ENCODE data around the gene DAG1. TPM values are rescaled to one million over a fixed set of nuclear protein-coding genes. Genes with fewer than 3 reads are reported as not detected.

The DAG1 gene
- total RNA-seq, 1 donor, result 88.5 TPM

DNA sequence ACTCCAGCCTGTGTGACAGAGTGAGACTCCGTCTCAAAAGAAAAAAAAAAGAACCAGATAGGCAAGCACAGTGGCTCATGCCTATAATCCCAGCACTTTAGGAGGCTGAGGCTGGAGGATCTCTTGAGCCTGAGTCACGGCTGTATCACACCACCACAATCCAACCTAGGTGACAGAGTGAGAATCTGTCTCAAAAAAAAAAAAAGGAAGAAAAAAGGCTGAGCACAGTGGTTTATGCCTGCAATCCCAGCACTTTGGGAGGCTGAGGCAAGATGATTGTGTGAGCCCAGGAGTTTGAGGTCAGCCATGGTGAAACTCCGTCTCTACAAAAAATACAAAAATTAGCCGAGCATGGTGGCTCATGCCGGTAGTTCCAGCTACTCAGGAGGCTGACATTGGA is 35.3 kb upstream of the DAG1 start:
- DNase-seq (ENCODE audit: low read depth), result no peak
- no peak for TF ChIP-seq CTCF (IDR thresholded peaks at IDR 0.05; ENCODE audit: insufficient read depth, low read depth, low read length)
- no peak overlapping the region for H3K4me3 ChIP-seq (ENCODE audit: low read depth, low read length)

GRCh38 chr3:49445391-49445790 is 24.7 kb upstream of the DAG1 start:
- no peak for TF ChIP-seq CTCF (IDR thresholded peaks at IDR 0.05; ENCODE audit: insufficient read depth, low read depth, low read length)
- no peak overlapping the region for H3K4me3 ChIP-seq (ENCODE audit: low read depth, low read length)
- DNase-seq (ENCODE audit: low read depth), result no peak

GRCh38 chr3:49453621-49454020 is 16.4 kb upstream of the DAG1 start:
- no peak for TF ChIP-seq CTCF (IDR thresholded peaks at IDR 0.05; ENCODE audit: insufficient read depth, low read depth, low read length)
- no peak for DNase-seq (ENCODE audit: low read depth)
- H3K4me3 ChIP-seq (ENCODE audit: low read depth, low read length), result no peak overlapping the region

DNA sequence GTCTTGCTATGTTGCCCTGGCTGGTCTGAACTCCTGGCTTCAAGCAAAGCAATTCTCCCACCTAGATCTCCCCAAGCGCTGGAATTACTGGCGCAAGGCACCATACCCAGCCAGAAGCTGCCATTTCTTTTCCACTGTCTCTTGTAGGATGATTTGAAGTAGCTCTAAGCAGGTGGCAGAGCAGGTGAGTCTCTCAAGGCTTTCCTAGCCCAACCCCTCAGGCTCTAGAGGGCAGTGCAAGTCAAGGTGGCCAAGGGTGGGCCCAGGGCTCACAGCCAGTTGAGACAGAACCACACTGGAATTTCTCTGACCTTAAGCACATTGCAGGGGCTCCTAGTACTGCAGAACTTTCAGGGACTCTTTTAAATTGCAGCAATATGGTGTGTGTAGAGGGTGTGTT is 15.6 kb upstream of the DAG1 start:
- peak; percentile 32 for TF ChIP-seq CTCF (IDR thresholded peaks at IDR 0.05; ENCODE audit: insufficient read depth, low read depth, low read length)
- peak; percentile 35 for DNase-seq (ENCODE audit: low read depth)
- H3K4me3 ChIP-seq (ENCODE audit: low read depth, low read length), result no peak overlapping the region

DNA sequence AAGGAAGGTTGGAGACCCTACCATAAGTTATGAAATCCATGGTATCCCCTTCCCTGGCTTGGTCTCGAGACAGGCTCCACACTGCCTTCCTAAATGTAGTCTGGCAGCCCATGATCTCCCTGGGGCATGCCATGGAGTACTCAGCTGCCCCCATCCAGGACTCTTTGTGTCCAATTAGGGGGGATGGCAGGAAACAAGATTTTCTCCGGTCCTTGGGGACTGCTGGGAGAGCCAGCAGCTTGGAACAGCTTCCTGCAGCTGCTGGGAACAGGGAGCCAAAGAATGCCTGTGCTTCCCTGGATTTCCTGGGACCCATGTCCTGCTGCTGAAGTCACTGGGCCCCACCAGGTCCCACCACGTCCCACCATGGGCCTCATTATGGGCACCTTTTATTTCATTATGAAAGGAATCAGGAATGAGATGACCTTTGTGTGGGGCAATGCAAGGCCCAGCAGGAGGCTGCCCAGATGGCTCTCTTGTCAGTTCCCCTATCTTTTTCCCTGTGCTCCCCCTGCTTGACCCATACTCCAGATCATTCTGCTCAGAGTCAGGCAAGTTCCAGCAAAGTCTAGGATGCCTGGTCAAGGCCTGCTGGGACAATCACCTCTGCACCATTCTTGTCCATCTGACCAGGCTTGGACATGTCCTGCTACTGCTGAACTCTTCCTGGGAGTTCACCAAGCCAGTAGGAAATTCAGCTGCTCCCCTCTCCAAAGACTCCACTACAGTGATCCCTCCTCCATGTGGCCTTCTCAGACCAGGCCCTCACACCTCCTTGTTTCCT is 15.0 kb upstream of the DAG1 start:
- no peak for DNase-seq (ENCODE audit: low read depth)
- no peak overlapping the region for H3K4me3 ChIP-seq (ENCODE audit: low read depth, low read length)
- no peak for TF ChIP-seq CTCF (IDR thresholded peaks at IDR 0.05; ENCODE audit: insufficient read depth, low read depth, low read length)

DNA sequence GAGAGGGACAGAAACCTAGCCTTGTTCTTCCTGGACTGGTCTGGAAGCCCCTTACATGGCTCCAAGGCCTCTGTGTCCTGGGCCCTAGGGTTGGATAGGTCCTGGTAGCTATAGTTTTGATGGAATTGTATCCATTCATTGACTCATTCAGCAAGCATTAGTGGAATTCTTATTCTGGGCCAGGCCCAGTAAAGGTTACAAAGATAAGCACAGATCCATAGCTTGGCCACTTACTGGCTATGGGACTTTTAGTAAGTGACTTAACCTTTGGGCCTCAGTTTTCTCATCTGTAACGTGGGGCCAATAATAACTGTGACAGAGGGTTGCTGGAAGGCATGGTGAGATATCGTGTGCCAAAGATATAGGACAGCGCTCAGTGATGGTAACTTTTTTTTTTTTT is 13.6 kb upstream of the DAG1 start:
- no peak for TF ChIP-seq CTCF (IDR thresholded peaks at IDR 0.05; ENCODE audit: insufficient read depth, low read depth, low read length)
- DNase-seq (ENCODE audit: low read depth), result no peak
- no peak overlapping the region for H3K4me3 ChIP-seq (ENCODE audit: low read depth, low read length)

All from fibroblast of villous mesenchyme (primary cell).